HG03521 (cell line): Measurements from ENCODE around the gene C17orf100.

ENCODE experiments used
- ATAC-seq: cut with Tn5 transposase; IDR thresholded peaks from one replicate; pipeline ENCODE4 v1.9.1; 2021; ENCODE audit warnings: mild to moderate bottlenecking, moderate library complexity; ENCODE audit not compliant: unreplicated experiment

Gene C17orf100

DNA sequence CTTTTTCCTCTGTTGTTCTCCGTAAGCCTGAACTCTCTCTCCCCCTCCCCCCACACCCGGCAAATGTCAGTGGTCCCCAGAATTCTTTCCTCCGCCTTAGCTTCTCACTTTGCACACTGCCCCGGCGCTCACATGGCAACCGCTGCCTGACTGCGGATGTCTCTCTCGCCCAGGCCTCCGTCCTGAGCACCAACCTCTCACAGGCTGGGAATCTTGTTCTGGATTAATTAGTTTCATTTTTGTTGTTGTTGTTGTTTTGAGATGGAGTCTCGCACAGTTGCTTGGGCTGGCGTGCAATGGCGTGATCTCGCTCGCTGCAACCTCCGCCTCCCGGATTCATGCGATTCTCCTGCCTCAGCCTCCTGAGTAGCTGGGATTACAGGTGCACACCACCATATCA lies 16.7 kb downstream of the C17orf100 start:
- ATAC-seq = no peak

- ATAC-seq = no peak
These were observed 17.3 kb downstream of the C17orf100 start for GRCh38 chr17:6668727-6669425.

DNA sequence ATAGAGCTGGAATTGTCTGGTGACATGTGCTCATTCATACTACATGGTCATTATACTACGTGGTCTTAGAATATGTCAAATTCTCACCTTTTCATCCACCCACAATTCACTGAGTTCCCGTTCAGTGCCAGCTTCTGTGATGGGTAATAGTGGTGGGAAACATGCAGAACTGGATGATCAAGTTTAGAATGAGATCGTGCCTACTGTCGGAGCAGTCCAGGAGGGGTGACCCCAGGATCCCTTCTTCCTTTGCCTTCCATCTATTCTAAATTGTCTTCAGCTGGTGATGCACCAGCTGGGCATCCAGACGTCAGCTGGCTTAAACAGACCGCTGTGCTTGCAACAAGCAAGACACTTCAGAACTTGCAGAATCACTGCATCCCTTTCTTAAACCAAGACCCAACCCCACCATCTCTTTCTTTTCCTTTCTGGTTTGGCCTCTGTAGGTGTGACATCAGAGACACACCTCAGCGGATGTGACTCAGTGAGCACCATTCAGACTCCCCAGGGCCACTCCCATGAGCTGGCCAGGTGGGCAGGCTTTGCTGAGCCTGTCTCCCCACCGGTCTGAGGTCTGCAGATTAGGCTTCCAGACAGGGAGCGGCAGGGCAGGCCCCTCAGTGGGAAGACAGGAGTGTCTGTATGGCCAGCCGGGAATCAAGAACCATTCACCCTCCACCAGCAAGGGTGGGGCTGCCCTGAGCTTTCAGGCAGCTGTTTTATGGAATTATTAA lies 18.1 kb downstream of the C17orf100 start:
- no peak for ATAC-seq

- ATAC-seq = no peak
These were observed 19.0 kb downstream of the C17orf100 start for GRCh38 chr17:6670571-6670970.

- ATAC-seq = no peak
These were observed 19.4 kb downstream of the C17orf100 start for GRCh38 chr17:6670999-6671398.

DNA sequence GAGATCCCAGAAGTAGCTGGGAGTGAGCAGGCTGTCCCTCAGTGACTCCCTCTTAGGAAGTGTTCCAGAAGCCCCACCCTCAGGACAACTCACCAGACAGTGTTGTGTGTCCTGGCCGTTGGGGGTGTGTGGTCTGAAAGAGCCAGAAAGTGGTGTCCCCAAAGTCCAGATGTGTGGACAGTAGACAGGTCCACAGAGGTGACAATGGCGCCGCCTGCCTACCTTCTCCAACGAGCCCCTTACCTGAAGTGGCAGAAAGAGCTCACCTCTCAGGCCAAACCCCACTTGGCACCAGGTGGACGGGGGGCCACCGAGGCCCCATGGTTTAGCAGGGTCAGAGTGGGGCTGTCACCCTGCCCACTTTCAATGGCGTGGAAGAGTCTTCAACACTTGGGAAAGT lies 19.9 kb downstream of the C17orf100 start:
- no peak for ATAC-seq

- no peak for ATAC-seq
These were observed 23.0 kb downstream of the C17orf100 start for GRCh38 chr17:6674586-6674985.

DNA sequence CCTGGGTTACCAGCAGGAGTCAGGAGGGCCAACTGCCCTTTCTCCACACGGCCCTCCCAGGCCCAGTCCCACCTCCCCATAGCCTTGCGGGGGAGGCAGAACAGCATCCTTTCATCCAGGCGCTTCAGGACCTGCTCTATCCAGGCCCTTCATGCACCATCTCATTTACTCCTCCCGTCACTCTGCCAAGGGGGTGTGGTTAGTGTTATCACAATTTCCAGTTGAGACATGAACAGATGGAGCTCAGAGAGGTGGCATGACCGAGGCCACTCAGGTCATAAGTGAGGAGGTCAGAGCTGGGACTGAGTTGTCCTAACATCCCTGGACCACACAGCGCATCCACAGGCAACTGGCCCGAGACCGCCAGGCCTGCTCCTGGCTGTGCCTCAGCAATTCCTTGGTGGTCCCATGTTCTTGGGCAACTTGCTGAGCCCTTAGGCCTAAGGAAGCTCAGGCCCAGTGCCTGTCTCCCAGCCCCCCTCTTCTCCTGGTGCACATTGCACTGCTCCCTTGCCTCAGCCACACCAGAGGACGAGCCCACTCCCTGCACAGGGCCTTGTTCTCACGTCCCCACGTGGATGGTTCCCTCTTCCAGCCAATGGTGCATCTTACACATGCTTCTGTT lies 23.8 kb downstream of the C17orf100 start:
- ATAC-seq = no peak

GRCh38 chr17:6676802-6677157 lies 25.2 kb downstream of the C17orf100 start:
- ATAC-seq = no peak

DNA sequence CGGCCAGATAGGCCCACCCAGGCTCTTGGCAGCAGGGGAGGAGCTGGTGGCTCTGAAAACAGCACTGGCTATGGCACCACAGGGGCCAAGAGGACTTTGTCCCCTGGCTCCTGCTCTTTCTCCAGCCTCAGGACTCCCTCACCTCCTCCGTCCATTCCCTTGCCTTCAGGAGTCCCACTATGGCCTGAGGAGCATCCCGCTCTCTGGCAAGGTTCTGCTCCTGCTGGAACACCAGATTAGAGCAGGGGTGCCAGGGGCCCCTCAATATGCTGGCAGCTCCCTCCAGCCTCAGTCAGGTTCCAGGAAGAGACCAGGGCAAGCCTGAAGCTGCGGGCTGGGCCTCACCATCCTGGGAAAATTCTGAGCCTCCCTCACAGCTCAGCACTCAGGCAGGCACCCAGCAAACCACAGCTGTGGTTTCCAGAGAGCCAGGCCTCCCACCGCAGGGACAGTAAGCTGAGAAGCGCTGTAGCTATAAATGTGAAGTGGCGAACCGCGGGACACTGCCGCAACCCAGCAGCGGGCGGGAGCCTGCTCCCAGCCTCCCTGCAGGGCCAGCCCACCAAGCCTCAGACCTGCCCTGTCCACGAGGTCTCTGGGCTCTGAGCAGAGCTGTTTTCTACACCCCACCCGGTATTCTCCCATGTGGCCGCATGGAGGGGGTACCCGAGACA lies 25.7 kb downstream of the C17orf100 start:
- ATAC-seq = no peak

DNA sequence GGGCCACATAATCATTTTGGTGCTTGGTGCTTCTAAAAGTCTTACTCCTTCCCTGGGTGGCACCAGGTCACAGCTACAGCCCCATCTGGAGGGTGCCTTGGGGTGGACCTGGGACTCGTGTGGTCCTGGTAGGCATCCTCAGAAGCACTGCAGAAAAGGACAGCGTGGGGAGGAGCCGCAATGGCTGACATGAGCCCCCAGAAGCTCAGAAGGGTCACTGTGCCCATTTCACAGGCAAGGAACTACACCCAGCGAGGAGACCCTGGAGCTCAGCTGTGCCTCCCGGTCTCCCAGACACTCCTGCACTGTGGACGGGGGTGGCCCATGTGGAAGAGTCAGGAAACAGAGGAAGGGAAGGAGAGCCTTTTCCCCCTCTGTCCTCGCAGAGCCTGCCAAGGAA lies 26.4 kb downstream of the C17orf100 start:
- no peak for ATAC-seq

- no peak for ATAC-seq
These were observed 27.7 kb downstream of the C17orf100 start for GRCh38 chr17:6679241-6679640.

GRCh38 chr17:6681176-6681575 lies 29.6 kb downstream of the C17orf100 start:
- no peak for ATAC-seq

- no peak for ATAC-seq
These were observed 30.1 kb downstream of the C17orf100 start for GRCh38 chr17:6681671-6682070.

GRCh38 chr17:6682339-6682738 lies 30.8 kb downstream of the C17orf100 start:
- no peak for ATAC-seq

GRCh38 chr17:6683081-6683684 lies 31.6 kb downstream of the C17orf100 start:
- ATAC-seq = no peak

DNA sequence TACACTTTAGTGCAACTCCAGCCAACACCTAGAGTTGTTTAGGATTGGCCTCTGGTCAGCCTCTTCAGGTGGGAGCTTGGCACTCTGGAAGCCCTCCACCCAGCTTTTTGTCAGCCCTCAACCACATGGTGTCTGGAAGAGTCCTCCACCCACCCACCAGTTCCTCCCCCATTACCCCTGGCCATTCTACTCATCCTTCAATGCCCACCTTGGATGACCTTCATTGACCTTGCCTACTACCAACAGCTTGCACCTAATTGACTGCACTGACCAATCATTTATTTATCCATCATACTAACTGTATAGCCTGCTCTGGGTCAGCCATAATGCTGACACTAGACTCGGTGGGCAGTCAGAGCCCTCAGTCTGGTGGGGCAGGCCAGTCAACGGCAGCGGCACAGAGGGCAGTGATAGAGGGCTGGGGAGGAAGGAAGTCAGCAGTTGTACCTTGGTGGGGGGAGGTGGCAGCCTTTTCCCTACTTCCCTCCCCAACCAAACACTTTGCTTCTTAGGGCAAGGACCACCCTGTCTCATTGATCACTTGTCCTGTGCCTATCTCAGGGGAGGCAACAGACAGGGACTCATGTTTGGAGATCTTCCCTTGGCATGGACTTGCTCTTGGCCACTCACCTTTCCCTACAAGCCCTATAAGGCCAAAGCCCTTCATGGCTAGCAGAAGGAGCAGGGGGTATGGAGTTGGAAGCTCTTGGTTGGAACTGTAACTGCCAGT lies 32.3 kb downstream of the C17orf100 start:
- ATAC-seq = no peak

DNA sequence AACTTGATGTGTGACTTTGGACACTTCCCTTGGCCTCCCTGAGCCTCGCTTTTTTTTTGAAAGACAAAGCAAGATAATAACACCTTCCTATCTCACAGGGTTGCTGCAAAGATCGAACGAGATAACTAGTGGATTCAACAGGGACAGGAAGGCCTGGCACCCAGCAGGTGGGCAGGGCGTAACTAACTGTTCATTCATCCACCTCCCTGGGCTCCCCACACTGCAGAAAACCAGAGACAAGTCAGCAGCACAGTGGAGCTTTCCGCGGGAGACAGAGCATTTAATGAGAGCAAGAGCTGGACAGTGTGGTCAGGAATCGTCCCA lies 32.9 kb downstream of the C17orf100 start:
- ATAC-seq = no peak

- ATAC-seq = no peak
These were observed 33.6 kb downstream of the C17orf100 start for GRCh38 chr17:6684881-6685767.

GRCh38 chr17:6686026-6686425 lies 34.5 kb downstream of the C17orf100 start:
- no peak for ATAC-seq
